Central memory CD8-positive, alpha-beta T cell (primary cell): Measurements from ENCODE around the gene CACNA1B.
"Not testable (repeated sequence)": the region's sequence is repeated elsewhere in the genome, so short reads cannot be mapped to it uniquely, and the experiment has no call there.

Experiments used
- ATAC-seq: fragments of 150-1000 bp; cut with Tn5 transposase; replicated peaks from 2 replicates; pipeline ENCODE4 v1.10.0; 2022; ENCODE audit warnings: mild to moderate bottlenecking, moderate FRiP score, moderate number of reproducible peaks; ENCODE audit not compliant: poor library complexity, severe bottlenecking; ENCODE audit errors: extremely low read depth
- DNase-seq, 2 donors: peaks; one replicate each; pipeline ENCODE4 v3.0.0; 2021; ENCODE audit warnings: low spot score in 2 of 2
- H3K27ac Mint-ChIP-seq: one replicate; pipeline ENCODE4 v1.8.0; 2022; ENCODE audit warnings: low read depth, mild to moderate bottlenecking, moderate library complexity, mixed read lengths
- H3K27me3 Mint-ChIP-seq: one replicate; pipeline ENCODE4 v1.8.0; 2022; ENCODE audit warnings: mixed read lengths
- H3K36me3 Mint-ChIP-seq: one replicate; pipeline ENCODE4 v1.8.0; 2022; ENCODE audit warnings: mild to moderate bottlenecking, moderate library complexity, mixed read lengths; ENCODE audit not compliant: insufficient read depth
- H3K4me1 Mint-ChIP-seq: one replicate; pipeline ENCODE4 v1.8.0; 2022; ENCODE audit warnings: mixed read lengths
- H3K4me3 Mint-ChIP-seq: one replicate; pipeline ENCODE4 v1.8.0; 2022; ENCODE audit warnings: mild to moderate bottlenecking, moderate library complexity, mixed read lengths
- H3K9me3 Mint-ChIP-seq: one replicate; pipeline ENCODE4 v1.8.0; 2022; ENCODE audit warnings: mixed read lengths

CACNA1B gene

GRCh38 chr9:138102246-138103051, 224.9 kb downstream of the CACNA1B start:
- H3K9me3 Mint-ChIP-seq: no peaks in the 10 kb centered on the region
- no peak overlapping the region for H3K27ac Mint-ChIP-seq
- H3K36me3 Mint-ChIP-seq: no peaks in the 10 kb centered on the region
- no peaks in the 10 kb centered on the region for H3K4me1 Mint-ChIP-seq
- ATAC-seq (no peak), DNase-seq (no peak)
- H3K4me3 Mint-ChIP-seq: no peak overlapping the region
- peaks cover 33% of the 10 kb centered on the region for H3K27me3 Mint-ChIP-seq

DNA sequence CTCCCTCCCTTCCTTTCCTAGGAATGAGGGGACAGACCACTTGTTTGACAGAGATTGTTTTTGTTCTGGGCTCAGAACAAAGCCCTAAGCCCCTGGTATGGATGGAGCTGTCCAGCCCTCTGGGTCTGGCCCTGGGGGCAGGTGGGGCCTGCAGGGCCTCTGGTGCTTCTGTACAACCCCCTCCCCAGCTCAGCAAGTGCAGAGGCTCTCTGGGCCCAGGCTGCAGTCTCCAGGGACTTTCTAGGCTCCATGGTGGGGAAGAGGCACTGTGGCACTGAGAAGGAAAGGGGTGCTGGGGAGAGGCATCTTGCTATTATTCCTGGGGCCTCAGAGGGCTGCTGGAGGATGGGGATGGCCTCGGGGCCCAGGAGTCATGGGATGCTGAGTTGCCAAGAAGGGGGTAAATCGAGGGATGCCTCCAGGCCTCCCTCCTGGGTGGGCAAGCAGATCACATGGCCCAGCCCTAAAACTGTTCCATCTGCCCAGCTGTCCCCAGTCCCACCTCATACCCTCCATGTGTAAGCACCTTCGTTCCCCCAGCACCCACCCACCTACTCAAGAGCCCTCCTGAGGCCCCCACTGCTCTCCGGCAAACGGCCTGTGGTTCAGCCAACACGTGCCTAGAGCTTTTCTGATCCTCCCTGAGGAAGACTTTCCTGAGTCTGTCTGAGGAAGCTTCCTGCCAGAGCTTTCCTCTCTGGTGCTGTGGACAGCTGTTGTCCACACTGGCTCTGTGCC, 225.7 kb downstream of the CACNA1B start:
- H3K27ac Mint-ChIP-seq: no peak overlapping the region
- no peaks in the 10 kb centered on the region for H3K36me3 Mint-ChIP-seq

GRCh38 chr9:138103849-138104206, 226.2 kb downstream of the CACNA1B start:
- Mint-ChIP-seq H3K9me3 (no peaks in the 10 kb centered on the region), H3K4me1 (no peaks in the 10 kb centered on the region), H3K36me3 (no peaks in the 10 kb centered on the region), H3K4me3 (no peak overlapping the region), H3K27me3 (peaks cover 37% of the 10 kb centered on the region), H3K27ac (no peak overlapping the region)
- ATAC-seq (no peak), DNase-seq (no peak)

More for the DNA sequence above, 225.7 kb downstream of the CACNA1B start:
- Mint-ChIP-seq H3K9me3 (no peaks in the 10 kb centered on the region), H3K27me3 (peaks cover 37% of the 10 kb centered on the region), H3K4me3 (no peak overlapping the region), H3K4me1 (no peaks in the 10 kb centered on the region)
- ATAC-seq: no peak
- no peak for DNase-seq

DNA sequence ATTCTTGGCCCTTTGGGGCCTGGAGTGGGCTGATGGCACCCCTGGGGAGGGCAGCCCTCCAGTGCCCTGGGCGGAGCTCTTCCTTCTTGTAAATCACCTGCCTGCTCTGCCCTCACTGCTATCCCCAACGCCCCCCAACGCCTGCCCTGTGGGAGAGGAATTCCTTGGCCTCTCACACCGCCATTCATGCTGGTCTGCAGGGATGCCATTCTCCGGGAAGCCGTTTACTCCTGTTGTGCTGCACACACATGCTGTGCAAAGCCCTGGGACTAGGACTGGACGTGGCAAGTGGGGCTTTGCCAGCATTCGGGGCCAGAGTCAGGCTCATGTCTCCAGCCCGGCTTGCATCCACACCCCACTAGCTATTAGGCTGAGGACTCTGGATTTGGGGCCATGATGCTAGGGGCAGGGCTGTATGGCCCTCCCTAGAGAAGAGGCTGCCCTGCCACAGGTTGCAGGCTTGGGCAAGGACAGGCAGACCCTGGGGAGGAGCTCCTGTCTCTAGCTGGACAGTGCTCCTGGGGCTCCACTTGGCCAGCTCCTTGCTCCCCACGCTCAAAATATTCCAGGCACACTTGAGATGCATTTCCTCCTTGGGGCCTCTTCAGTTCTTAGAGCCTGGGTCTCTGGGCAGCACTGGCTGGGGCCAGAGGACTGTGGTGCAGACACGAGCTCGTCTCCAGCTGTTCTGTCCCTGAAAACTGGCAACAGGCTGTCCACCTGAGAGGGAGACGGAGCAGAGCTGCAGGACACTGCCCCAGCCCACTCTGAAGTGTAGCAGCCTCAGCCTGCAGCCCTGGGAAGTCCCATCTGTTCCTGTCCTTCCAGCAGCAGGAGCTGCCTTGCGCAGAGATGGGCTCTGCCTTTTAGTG, 226.9 kb downstream of the CACNA1B start:
- Mint-ChIP-seq H3K4me1 (no peaks in the 10 kb centered on the region), H3K36me3 (no peaks in the 10 kb centered on the region), H3K9me3 (no peaks in the 10 kb centered on the region), H3K27me3 (peaks cover 37% of the 10 kb centered on the region), H3K27ac (no peak overlapping the region), H3K4me3 (no peak overlapping the region)
- no peak for DNase-seq
- no peak for ATAC-seq

GRCh38 chr9:138105123-138105415, 227.5 kb downstream of the CACNA1B start:
- H3K36me3 Mint-ChIP-seq: no peaks in the 10 kb centered on the region
- H3K4me3 Mint-ChIP-seq: no peak overlapping the region
- H3K9me3 Mint-ChIP-seq: no peaks in the 10 kb centered on the region
- DNase-seq (no peak), ATAC-seq (no peak)
- H3K27me3 Mint-ChIP-seq: peaks cover 37% of the 10 kb centered on the region
- H3K27ac Mint-ChIP-seq: no peak overlapping the region
- no peaks in the 10 kb centered on the region for H3K4me1 Mint-ChIP-seq

- H3K27me3 Mint-ChIP-seq: peaks cover 37% of the 10 kb centered on the region
- no peak overlapping the region for H3K27ac Mint-ChIP-seq
- DNase-seq (no peak), ATAC-seq (no peak)
- H3K36me3 Mint-ChIP-seq: no peaks in the 10 kb centered on the region
- no peaks in the 10 kb centered on the region for H3K9me3 Mint-ChIP-seq
- H3K4me3 Mint-ChIP-seq: no peak overlapping the region
- no peaks in the 10 kb centered on the region for H3K4me1 Mint-ChIP-seq
Measured at GRCh38 chr9:138105561-138106505, 228.3 kb downstream of the CACNA1B start.

DNA sequence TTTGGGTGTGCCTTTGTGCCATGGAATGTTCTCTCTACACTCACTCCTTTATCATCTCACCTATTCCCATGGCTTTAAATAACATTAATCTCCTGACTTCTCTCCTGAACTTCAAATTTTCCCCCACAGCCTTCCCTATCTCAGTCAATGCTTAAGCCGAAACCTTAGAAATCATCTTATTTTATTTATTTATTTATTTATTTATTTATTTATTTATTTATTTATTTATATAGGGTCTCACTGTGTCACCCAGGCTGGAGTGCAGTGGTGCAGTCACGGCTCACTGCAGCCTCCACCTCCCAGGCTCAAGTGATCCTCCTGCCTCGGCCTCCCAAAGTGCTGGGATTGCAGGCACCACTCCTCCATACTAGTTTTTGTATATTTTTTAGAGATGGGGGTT, 229.5 kb downstream of the CACNA1B start:
- not testable (repeated sequence) for H3K9me3 Mint-ChIP-seq, H3K4me1 Mint-ChIP-seq, DNase-seq, H3K27ac Mint-ChIP-seq, H3K36me3 Mint-ChIP-seq, H3K4me3 Mint-ChIP-seq, ATAC-seq
- H3K27me3 Mint-ChIP-seq: peaks cover 37% of the 10 kb centered on the region

DNA sequence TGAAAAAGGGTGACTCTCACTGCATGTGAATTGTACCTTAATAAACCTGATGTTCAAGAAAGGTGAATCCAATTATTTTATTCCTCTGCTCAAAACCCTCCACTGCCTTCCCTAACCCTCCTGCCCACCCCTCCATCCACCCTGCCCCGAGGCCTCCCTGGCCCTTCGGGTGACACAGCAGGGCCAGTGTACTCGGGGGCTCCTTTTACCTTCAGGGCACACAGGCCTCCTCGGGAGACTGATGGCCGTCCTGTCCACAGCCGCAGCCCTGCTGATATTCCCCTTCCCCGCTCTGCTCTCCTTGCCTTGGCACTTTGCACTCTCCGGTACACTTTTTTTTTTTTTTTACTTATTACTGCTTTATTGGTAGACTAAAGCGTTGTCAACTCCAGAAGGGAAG, 234.0 kb downstream of the CACNA1B start:
- no peak overlapping the region for H3K4me3 Mint-ChIP-seq
- ATAC-seq (no peak), DNase-seq (no peak)
- H3K9me3 Mint-ChIP-seq: no peaks in the 10 kb centered on the region
- peaks cover 39% of the 10 kb centered on the region for H3K27me3 Mint-ChIP-seq
- no peak overlapping the region for H3K27ac Mint-ChIP-seq
- H3K4me1 Mint-ChIP-seq: no peaks in the 10 kb centered on the region
- H3K36me3 Mint-ChIP-seq: no peaks in the 10 kb centered on the region

DNA sequence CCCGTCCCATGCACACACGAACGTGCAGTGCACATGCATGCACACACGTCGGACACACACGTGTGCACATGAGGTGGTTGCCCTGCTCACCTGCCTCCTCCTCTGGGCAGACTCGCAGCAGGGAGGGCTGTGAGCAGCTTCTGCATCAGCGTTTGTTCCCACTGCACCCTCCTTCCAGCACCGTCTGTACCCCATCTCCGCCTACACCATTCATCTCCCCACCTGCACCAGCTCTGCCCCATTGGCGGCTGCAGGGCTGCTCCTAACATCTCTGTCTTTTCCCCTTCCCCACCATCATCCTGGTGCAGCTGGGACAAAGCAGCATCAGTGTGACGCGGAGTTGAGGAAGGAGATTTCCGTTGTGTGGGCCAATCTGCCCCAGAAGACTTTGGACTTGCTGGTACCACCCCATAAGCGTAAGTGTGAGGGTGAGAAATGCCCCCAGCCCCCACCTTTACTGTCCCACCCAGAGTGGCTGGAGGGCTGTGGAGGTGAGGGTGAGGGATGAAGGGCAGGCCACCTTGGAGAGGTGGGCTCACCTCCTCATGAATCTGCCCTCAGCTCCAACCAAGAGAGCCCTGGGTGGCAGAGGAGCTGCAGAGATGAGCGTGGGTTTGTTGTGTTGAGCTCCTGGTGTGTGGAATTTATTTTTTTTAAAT, 234.6 kb downstream of the CACNA1B start:
- H3K4me1 Mint-ChIP-seq: no peaks in the 10 kb centered on the region
- no peaks in the 10 kb centered on the region for H3K36me3 Mint-ChIP-seq
- H3K27me3 Mint-ChIP-seq: peaks cover 39% of the 10 kb centered on the region
- no peak overlapping the region for H3K27ac Mint-ChIP-seq
- DNase-seq (no peak), ATAC-seq (no peak)
- no peak overlapping the region for H3K4me3 Mint-ChIP-seq
- no peaks in the 10 kb centered on the region for H3K9me3 Mint-ChIP-seq

GRCh38 chr9:138112791-138113600, 235.4 kb downstream of the CACNA1B start:
- Mint-ChIP-seq H3K4me1 (no peaks in the 10 kb centered on the region), H3K9me3 (no peaks in the 10 kb centered on the region), H3K4me3 (no peak overlapping the region), H3K36me3 (no peaks in the 10 kb centered on the region), H3K27me3 (peaks cover 39% of the 10 kb centered on the region), H3K27ac (no peak overlapping the region)
- no peak for ATAC-seq
- DNase-seq: no peak

DNA sequence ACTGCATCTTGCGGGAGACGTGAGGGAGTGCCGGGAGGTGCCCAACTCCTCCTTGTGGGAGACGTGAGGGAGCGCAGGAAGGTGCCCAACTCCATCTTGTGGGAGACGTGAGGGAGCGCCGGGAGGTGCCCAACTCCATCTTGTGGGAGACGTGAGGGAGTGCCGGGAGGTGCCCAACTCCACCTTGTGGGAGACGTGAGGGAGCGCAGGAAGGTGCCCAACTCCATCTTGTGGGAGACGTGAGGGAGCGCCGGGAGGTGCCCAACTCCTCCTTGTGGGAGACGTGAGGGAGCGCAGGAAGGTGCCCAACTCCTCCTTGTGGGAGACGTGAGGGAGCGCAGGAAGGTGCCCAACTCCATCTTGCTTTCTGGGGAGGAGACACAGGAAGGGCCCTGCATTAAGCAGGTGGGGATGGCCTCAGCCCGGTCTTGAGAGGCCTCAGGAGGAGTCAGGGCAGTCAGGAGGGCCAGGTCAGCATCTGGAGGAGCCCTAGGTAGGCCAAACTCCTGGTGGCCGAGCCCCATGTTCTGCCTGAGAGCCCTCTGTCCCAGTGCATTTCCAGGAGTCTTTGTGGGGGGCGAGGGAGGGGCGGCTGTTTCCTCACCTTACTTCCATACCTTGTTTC, 236.2 kb downstream of the CACNA1B start:
- not testable (repeated sequence) for H3K9me3 Mint-ChIP-seq, ATAC-seq, H3K4me3 Mint-ChIP-seq, DNase-seq, H3K36me3 Mint-ChIP-seq, H3K27ac Mint-ChIP-seq, H3K4me1 Mint-ChIP-seq
- H3K27me3 Mint-ChIP-seq: peaks cover 39% of the 10 kb centered on the region
